Body of pancreas (tissue), 4 donors: ENCODE measurements around the gene ARHGAP33. TPM values are rescaled to one million over a fixed set of nuclear protein-coding genes. Genes with fewer than 3 reads are reported as not detected.

Experiments
- ATAC-seq: fragments of 150-250 bp; one replicate; pipeline ENCODE4 v1.9.1; 2016
- DNase-seq, 4 donors: peaks; one replicate each; pipeline ENCODE4 v3.0.0-alpha.2; 2019
- H3K27ac ChIP-seq, 4 donors: fragments of 200-600 bp; sonication (generic); 1 replicate in 3 of 4; 2 replicates in 1 of 4; pipeline versions ENCODE4 v1.5.1 to v1.6.1; 2016 to 2019; ENCODE audit warnings: mild to moderate bottlenecking in 1 of 4, mixed read lengths in 1 of 4, moderate library complexity in 1 of 4
- H3K27me3 ChIP-seq, 2 donors: fragments of 200-600 bp; sonication (generic); one replicate each; pipeline ENCODE4 v1.6.0; 2016; ENCODE audit warnings: mild to moderate bottlenecking in 1 of 2
- H3K36me3 ChIP-seq, 2 donors: fragments of 200-600 bp; sonication (generic); replicated peaks in 1 of 2; 2 replicates each; pipeline ENCODE4 v1.5.1; 2016; ENCODE audit warnings: low read depth in 2 of 2; ENCODE audit not compliant: insufficient read depth in 1 of 2
- H3K4me1 ChIP-seq: fragments of 200-600 bp; sonication (generic); one replicate; pipeline ENCODE4 v1.6.0; 2016
- H3K4me3 ChIP-seq, 2 donors: fragments of 200-600 bp; sonication (generic); 1 replicate in 1 of 2; 2 replicates in 1 of 2; pipeline ENCODE4 v1.5.1; 2016 to 2019
- H3K9me3 ChIP-seq, 3 donors: fragments of 200-600 bp; sonication (generic); 1 replicate in 2 of 3; 2 replicates in 1 of 3; pipeline ENCODE4 v1.5.1; 2016
- POLR2A ChIP-seq, 3 donors: fragments of 450-650 bp; IDR thresholded peaks; one replicate each; pipeline ENCODE4 v1.6.1; 2016; ENCODE audit warnings: antibody characterized with exemption in 3 of 3, mild to moderate bottlenecking in 2 of 3
- WGBS, 2 donors: methylation state at CpG; one replicate each; pipeline ENCODE4 v1.1.5; 2017; 5-methylcytosine and 5-hydroxymethylcytosine counted together
- intact Hi-C: fragments of 100-400 bp; cut with DNase I; formaldehyde crosslinking; loops from one replicate; pipeline ENCODE4 v1.15.1; 2023
- total RNA-seq, 2 donors: library from RNA; depleted of rRNA; stranded (reverse); fragments of >200 nt; gene quantifications; one replicate each; pipeline ENCODE4 v1.1.0, GENCODE V29; 2016
- TF ChIP-seq, protein P1 (sequence below), 7 experiments: fragments of 450-650 bp in 4 of 7; fragments of 200-600 bp in 3 of 7; sonication (generic) in 3 of 7; IDR thresholded peaks; one replicate each; pipeline ENCODE4 v1.5.1; 2016 to 2019; ENCODE audit warnings: antibody characterized with exemption in 7 of 7

The ARHGAP33 gene
- total RNA-seq, 2 donors from 2014 or later = 8.6 to 71.5 TPM

- Histone ChIP-seq H3K36me3 (peaks cover 17 to 64% of the 10 kb centered on the region in 2 donors), H3K27ac (no peak overlapping the region), H3K9me3 (no peaks in the 10 kb centered on the region), H3K4me1 (no peaks in the 10 kb centered on the region), H3K4me3 (no peak overlapping the region), H3K27me3 (no peaks in the 10 kb centered on the region)
- intact Hi-C loops = no loop called here
- 64 to 94% methylated on average over 2 to 11 of the region's 11 CpGs for WGBS, 2 donors
- no peak for TF ChIP-seq POLR2A (IDR thresholded peaks at IDR 0.05)
- TF ChIP-seq, protein P1, sequence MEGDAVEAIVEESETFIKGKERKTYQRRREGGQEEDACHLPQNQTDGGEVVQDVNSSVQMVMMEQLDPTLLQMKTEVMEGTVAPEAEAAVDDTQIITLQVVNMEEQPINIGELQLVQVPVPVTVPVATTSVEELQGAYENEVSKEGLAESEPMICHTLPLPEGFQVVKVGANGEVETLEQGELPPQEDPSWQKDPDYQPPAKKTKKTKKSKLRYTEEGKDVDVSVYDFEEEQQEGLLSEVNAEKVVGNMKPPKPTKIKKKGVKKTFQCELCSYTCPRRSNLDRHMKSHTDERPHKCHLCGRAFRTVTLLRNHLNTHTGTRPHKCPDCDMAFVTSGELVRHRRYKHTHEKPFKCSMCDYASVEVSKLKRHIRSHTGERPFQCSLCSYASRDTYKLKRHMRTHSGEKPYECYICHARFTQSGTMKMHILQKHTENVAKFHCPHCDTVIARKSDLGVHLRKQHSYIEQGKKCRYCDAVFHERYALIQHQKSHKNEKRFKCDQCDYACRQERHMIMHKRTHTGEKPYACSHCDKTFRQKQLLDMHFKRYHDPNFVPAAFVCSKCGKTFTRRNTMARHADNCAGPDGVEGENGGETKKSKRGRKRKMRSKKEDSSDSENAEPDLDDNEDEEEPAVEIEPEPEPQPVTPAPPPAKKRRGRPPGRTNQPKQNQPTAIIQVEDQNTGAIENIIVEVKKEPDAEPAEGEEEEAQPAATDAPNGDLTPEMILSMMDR (IDR thresholded peaks at IDR 0.05) = no peak
- DNase-seq (no peak), ATAC-seq (no peak)
Measured at GRCh38 chr19:35729763-35730162, 45.6 kb upstream of the ARHGAP33 start.

GRCh38 chr19:35730326-35730725 lies 45.0 kb upstream of the ARHGAP33 start:
- WGBS, 2 donors = 93 to 94% methylated on average over 14 to 18 of the region's 18 CpGs
- DNase-seq (no peak), ATAC-seq (no peak)
- H3K4me3 ChIP-seq = no peak overlapping the region
- H3K27me3 ChIP-seq = no peaks in the 10 kb centered on the region
- no peaks in the 10 kb centered on the region for H3K9me3 ChIP-seq
- H3K27ac ChIP-seq = no peak overlapping the region
- intact Hi-C loops = no loop called here
- H3K36me3 ChIP-seq = peaks cover 13 to 58% of the 10 kb centered on the region in 2 donors
- no peaks in the 10 kb centered on the region for H3K4me1 ChIP-seq
- TF ChIP-seq, protein P1 (IDR thresholded peaks at IDR 0.05) = no peak
- no peak for TF ChIP-seq POLR2A (IDR thresholded peaks at IDR 0.05)

DNA sequence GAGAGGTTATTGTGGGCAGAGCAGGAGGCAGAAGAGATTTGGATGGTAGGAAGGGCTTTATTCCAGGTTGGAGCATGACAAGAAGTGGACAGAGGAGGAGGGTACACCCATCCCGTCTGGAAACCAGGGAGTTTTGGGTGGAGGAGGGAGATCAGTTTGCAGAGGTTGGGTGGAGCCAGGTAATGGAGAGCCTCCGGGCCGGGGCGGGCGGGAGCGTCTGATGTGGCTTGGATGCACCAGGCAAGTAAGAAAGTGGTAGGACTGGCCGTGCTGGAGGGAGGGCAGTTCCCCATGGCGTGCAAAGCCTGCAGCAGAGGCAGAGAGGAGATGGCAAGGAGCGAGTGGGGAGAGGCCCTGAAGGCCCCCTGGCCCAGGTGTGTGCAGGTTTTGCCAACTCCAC lies 44.0 kb upstream of the ARHGAP33 start:
- H3K27ac ChIP-seq = no peak overlapping the region
- no peaks in the 10 kb centered on the region for H3K9me3 ChIP-seq
- 93% methylated on average over 9 of the region's 9 CpGs for WGBS, 2 donors
- H3K4me1 ChIP-seq = no peaks in the 10 kb centered on the region
- DNase-seq (no peak), ATAC-seq (no peak)
- intact Hi-C loops = no loop called here
- TF ChIP-seq, protein P1 (IDR thresholded peaks at IDR 0.05) = no peak
- no peak for TF ChIP-seq POLR2A (IDR thresholded peaks at IDR 0.05)
- no peak overlapping the region for H3K4me3 ChIP-seq
- H3K36me3 ChIP-seq = peaks cover 5 to 50% of the 10 kb centered on the region in 2 donors
- no peaks in the 10 kb centered on the region for H3K27me3 ChIP-seq

- intact Hi-C loops = no loop called here
- no peaks in the 10 kb centered on the region for H3K4me1 ChIP-seq
- ATAC-seq (no peak), DNase-seq (no peak)
- WGBS, 2 donors = 89 to 90% methylated on average over 17 to 20 of the region's 21 CpGs
- TF ChIP-seq, protein P1 (IDR thresholded peaks at IDR 0.05) = no peak
- TF ChIP-seq POLR2A (IDR thresholded peaks at IDR 0.05) = no peak
- H3K4me3 ChIP-seq = no peak overlapping the region
- H3K27ac ChIP-seq = no peak overlapping the region
- H3K9me3 ChIP-seq = no peaks in the 10 kb centered on the region
- no peaks in the 10 kb centered on the region for H3K27me3 ChIP-seq
- H3K36me3 ChIP-seq = peaks cover 5 to 50% of the 10 kb centered on the region in 2 donors
Measured at GRCh38 chr19:35731779-35732405, 43.5 kb upstream of the ARHGAP33 start.
